Measurements from ENCODE around the gene S100B.

The S100B gene

GRCh38 chr21:46616050-46616449 is 11.2 kb upstream of the S100B start:
- H3K9me3 ChIP-seq (ENCODE audit: control insufficient read depth, insufficient read depth, low read depth, low read length): no peaks in the 10 kb centered on the region
- H3K4me3 ChIP-seq (ENCODE audit: low read depth, low read length): no peak overlapping the region
- H3K27ac ChIP-seq (ENCODE audit: low read depth, low read length): no peak overlapping the region
- H3K4me1 ChIP-seq (ENCODE audit: control insufficient read depth, insufficient read depth, low read length): no peaks in the 10 kb centered on the region
- no peak overlapping the region for H3K9ac ChIP-seq (ENCODE audit: low read length)
- H3K36me3 ChIP-seq (ENCODE audit: control insufficient read depth, insufficient read depth, low read length): no peaks in the 10 kb centered on the region
- no peaks in the 10 kb centered on the region for H3K27me3 ChIP-seq (ENCODE audit: control insufficient read depth, insufficient read depth, low read length)

DNA sequence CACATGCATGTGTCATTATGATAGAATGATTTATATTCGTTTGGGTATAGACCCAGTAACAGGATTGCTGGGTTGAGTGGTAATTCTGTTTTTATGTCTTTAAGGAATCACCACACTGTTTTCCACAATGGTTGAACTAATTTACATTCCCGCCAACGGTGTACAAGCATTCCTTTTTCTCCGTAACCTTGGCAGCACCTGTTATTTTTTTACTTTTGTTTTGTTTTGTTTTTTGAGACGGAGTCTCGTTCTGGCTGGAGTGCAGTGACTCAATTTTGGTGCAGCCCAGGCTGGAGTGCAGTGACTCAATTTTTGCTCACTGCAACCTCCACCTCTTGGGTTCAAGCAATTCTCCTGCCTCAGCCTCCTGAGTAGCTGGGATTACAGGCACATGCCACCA is 8.5 kb upstream of the S100B start:
- Histone ChIP-seq H3K27me3 (ENCODE audit: control insufficient read depth, insufficient read depth, low read length) (no peaks in the 10 kb centered on the region), H3K9ac (ENCODE audit: low read length) (no peak overlapping the region), H3K27ac (ENCODE audit: low read depth, low read length) (no peak overlapping the region), H3K4me3 (ENCODE audit: low read depth, low read length) (no peak overlapping the region), H3K4me1 (ENCODE audit: control insufficient read depth, insufficient read depth, low read length) (no peaks in the 10 kb centered on the region), H3K36me3 (ENCODE audit: control insufficient read depth, insufficient read depth, low read length) (no peaks in the 10 kb centered on the region), H3K9me3 (ENCODE audit: control insufficient read depth, insufficient read depth, low read depth, low read length) (peaks cover 6% of the 10 kb centered on the region)

- H3K36me3 ChIP-seq (ENCODE audit: control insufficient read depth, insufficient read depth, low read length): no peaks in the 10 kb centered on the region
- 0 out of 2 replicates have a peak, but pooled peaks cover 5% of the 10 kb centered on the region for H3K4me1 ChIP-seq (ENCODE audit: control insufficient read depth, insufficient read depth, low read length)
- H3K27me3 ChIP-seq (ENCODE audit: control insufficient read depth, insufficient read depth, low read length): no peaks in the 10 kb centered on the region
- H3K4me3 ChIP-seq (ENCODE audit: low read depth, low read length): no peak overlapping the region
- H3K9ac ChIP-seq (ENCODE audit: low read length): no peak overlapping the region
- no peak overlapping the region for H3K27ac ChIP-seq (ENCODE audit: low read depth, low read length)
- H3K9me3 ChIP-seq (ENCODE audit: control insufficient read depth, insufficient read depth, low read depth, low read length): peaks cover 6% of the 10 kb centered on the region
Observed at GRCh38 chr21:46610018-46610701, 5.3 kb upstream of the S100B start.

DNA sequence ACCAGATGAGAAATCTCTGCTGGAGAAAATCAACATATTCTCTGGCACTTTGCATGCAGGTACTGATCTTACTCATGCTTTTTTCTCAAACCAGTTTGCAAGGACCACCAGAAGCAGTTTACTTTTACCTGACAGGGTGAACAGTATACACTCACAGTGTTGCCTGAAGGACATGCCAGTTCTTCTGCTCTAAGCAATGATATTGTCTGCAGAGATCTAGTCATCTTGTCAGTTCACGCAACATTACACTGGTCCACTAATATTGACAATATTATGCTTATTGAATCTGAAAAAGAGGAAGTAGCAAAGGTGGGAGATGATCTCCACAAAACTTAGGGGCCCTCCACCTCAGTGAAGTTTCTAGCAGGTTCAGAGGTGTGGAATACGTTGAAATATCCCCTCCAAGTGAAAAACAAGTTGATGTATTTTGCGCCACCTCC is 3.8 kb upstream of the S100B start:
- Histone ChIP-seq H3K27ac (ENCODE audit: low read depth, low read length) (no peak overlapping the region), H3K4me3 (ENCODE audit: low read depth, low read length) (no peak overlapping the region), H3K9me3 (ENCODE audit: control insufficient read depth, insufficient read depth, low read depth, low read length) (peaks cover 6% of the 10 kb centered on the region), H3K27me3 (ENCODE audit: control insufficient read depth, insufficient read depth, low read length) (no peaks in the 10 kb centered on the region), H3K36me3 (ENCODE audit: control insufficient read depth, insufficient read depth, low read length) (no peaks in the 10 kb centered on the region), H3K9ac (ENCODE audit: low read length) (no peak overlapping the region), H3K4me1 (ENCODE audit: control insufficient read depth, insufficient read depth, low read length) (peaks cover 10% of the 10 kb centered on the region; the same call in 1 of the 2 replicates)

DNA sequence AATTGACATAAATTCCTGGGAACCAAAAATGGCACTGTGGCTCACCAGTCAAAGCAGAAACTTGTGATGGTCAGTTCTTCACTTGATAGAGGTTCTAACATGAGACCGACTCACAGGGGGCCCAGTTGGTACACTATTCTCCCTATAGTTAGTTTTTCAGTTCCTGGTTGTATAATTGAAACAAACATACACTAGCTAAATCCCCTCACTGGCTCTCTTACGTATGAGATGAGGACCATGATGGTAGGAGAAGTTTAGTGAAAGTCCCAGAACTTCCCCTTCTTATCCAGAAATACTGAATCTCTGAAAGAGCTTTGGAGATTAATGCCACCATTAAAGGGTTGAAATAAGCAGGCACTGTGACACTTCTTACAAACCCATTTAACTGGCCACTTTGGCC is 2.8 kb upstream of the S100B start:
- H3K9ac ChIP-seq (ENCODE audit: low read length): no peak overlapping the region

GRCh38 chr21:46606427-46606813 is 1.5 kb upstream of the S100B start:
- H3K4me1 ChIP-seq (ENCODE audit: control insufficient read depth, insufficient read depth, low read length): peaks cover 10% of the 10 kb centered on the region; the same call in 1 of the 2 replicates
- H3K4me3 ChIP-seq (ENCODE audit: low read depth, low read length): no peak overlapping the region
- no peak overlapping the region for H3K27ac ChIP-seq (ENCODE audit: low read depth, low read length)
- no peaks in the 10 kb centered on the region for H3K36me3 ChIP-seq (ENCODE audit: control insufficient read depth, insufficient read depth, low read length)
- H3K27me3 ChIP-seq (ENCODE audit: control insufficient read depth, insufficient read depth, low read length): no peaks in the 10 kb centered on the region
- H3K9ac ChIP-seq (ENCODE audit: low read length): no peak overlapping the region
- peaks cover 6% of the 10 kb centered on the region for H3K9me3 ChIP-seq (ENCODE audit: control insufficient read depth, insufficient read depth, low read depth, low read length)

More for the DNA sequence above, 2.8 kb upstream of the S100B start:
- Histone ChIP-seq H3K9me3 (ENCODE audit: control insufficient read depth, insufficient read depth, low read depth, low read length) (peaks cover 6% of the 10 kb centered on the region), H3K36me3 (ENCODE audit: control insufficient read depth, insufficient read depth, low read length) (no peaks in the 10 kb centered on the region), H3K27ac (ENCODE audit: low read depth, low read length) (no peak overlapping the region), H3K4me3 (ENCODE audit: low read depth, low read length) (no peak overlapping the region), H3K4me1 (ENCODE audit: control insufficient read depth, insufficient read depth, low read length) (peaks cover 10% of the 10 kb centered on the region; the same call in 1 of the 2 replicates), H3K27me3 (ENCODE audit: control insufficient read depth, insufficient read depth, low read length) (no peaks in the 10 kb centered on the region)

- H3K4me1 ChIP-seq (ENCODE audit: control insufficient read depth, insufficient read depth, low read length): peaks cover 10% of the 10 kb centered on the region; the same call in 1 of the 2 replicates
- H3K36me3 ChIP-seq (ENCODE audit: control insufficient read depth, insufficient read depth, low read length): no peaks in the 10 kb centered on the region
- no peak overlapping the region for H3K27ac ChIP-seq (ENCODE audit: low read depth, low read length)
- H3K27me3 ChIP-seq (ENCODE audit: control insufficient read depth, insufficient read depth, low read length): no peaks in the 10 kb centered on the region
- H3K9ac ChIP-seq (ENCODE audit: low read length): no peak overlapping the region
- no peak overlapping the region for H3K4me3 ChIP-seq (ENCODE audit: low read depth, low read length)
- peaks cover 6% of the 10 kb centered on the region for H3K9me3 ChIP-seq (ENCODE audit: control insufficient read depth, insufficient read depth, low read depth, low read length)
Observed at GRCh38 chr21:46605767-46606426, 1.0 kb upstream of the S100B start.

DNA sequence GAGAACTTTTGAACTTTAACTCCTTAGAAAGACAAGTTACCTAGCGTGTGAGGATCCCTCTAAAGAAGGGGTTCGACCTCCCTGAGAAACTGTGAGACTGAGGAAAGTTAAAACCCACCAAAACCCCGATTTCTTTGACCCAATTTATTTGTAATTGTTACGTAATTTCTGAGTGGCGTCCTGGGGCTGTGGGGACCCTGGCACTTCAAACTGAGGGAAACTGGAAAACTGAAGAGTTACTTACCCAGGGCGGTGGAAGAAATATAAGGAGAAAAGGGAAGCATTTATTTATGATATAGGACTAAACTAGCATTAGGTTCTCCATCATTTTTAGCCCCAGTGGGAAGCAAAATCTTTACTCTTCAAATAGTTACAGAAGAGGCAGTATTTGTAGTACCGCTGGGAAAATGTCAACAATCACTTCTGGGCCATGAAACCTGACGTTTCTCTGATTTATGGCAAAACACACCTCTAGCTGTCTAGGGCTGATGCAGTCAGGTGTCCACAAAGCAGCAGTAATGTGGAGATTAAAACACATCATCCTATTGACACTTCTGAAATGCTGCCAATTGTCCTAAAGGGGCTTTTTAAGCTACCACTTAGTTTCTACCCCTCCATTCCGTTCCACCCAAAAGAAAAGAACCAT is 430 bp downstream of the S100B start:
- Histone ChIP-seq H3K27me3 (ENCODE audit: control insufficient read depth, insufficient read depth, low read length) (no peaks in the 10 kb centered on the region), H3K9ac (ENCODE audit: low read length) (no peak overlapping the region), H3K4me1 (ENCODE audit: control insufficient read depth, insufficient read depth, low read length) (peaks cover 10% of the 10 kb centered on the region; the same call in 1 of the 2 replicates), H3K36me3 (ENCODE audit: control insufficient read depth, insufficient read depth, low read length) (no peaks in the 10 kb centered on the region), H3K4me3 (ENCODE audit: low read depth, low read length) (no peak overlapping the region), H3K9me3 (ENCODE audit: control insufficient read depth, insufficient read depth, low read depth, low read length) (no peaks in the 10 kb centered on the region), H3K27ac (ENCODE audit: low read depth, low read length) (no peak overlapping the region)

DNA sequence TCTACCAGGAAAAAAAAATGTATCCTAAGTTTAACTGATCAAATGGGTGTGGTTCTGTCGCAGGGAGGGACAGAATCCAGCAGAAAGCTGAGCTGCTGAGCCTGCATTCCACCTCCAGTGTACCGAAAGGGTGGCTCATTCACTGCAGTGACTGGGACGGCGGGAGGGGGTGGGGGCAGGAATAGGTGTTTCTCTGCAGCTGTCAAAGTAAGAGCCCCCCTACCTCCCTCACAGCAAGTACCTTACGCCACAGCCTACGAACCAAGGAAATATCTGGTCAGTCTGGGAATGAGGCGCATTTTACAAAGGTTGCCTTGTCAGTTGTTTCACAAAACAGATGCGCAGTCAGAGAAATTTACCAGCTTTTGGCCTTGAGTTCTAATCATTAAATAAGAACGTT is 1.7 kb downstream of the S100B start:
- H3K27me3 ChIP-seq (ENCODE audit: control insufficient read depth, insufficient read depth, low read length): no peaks in the 10 kb centered on the region
- H3K9ac ChIP-seq (ENCODE audit: low read length): no peak overlapping the region
- H3K27ac ChIP-seq (ENCODE audit: low read depth, low read length): no peak overlapping the region
- no peaks in the 10 kb centered on the region for H3K36me3 ChIP-seq (ENCODE audit: control insufficient read depth, insufficient read depth, low read length)
- no peaks in the 10 kb centered on the region for H3K9me3 ChIP-seq (ENCODE audit: control insufficient read depth, insufficient read depth, low read depth, low read length)
- H3K4me3 ChIP-seq (ENCODE audit: low read depth, low read length): no peak overlapping the region
- H3K4me1 ChIP-seq (ENCODE audit: control insufficient read depth, insufficient read depth, low read length): peaks cover 15% of the 10 kb centered on the region; the same call in 1 of the 2 replicates

DNA sequence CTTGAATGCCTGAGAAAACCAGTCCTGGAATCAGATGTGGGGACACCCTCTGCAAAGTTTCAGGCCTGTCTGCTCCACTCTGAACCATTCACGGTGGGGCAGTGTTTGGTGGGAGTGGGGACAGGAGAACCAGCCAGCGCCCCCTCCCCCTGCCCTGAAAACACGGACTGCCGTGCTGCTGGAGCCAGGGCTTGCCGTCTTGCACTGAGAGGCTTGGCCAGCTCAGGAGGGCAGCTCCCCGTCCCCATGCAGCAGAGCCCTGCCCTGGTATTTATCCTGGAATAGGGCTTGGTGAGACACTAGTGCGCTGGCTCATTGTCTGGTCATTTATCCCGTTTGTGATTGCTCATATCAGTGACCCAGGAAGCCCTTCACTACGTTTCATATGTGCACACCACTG is 3.9 kb downstream of the S100B start:
- no peak overlapping the region for H3K27ac ChIP-seq (ENCODE audit: low read depth, low read length)
- no peaks in the 10 kb centered on the region for H3K36me3 ChIP-seq (ENCODE audit: control insufficient read depth, insufficient read depth, low read length)
- no peaks in the 10 kb centered on the region for H3K27me3 ChIP-seq (ENCODE audit: control insufficient read depth, insufficient read depth, low read length)
- H3K4me3 ChIP-seq (ENCODE audit: low read depth, low read length): no peak overlapping the region
- H3K9ac ChIP-seq (ENCODE audit: low read length): no peak overlapping the region
- peaks cover 3% of the 10 kb centered on the region; the same call in 1 of the 2 replicates for H3K9me3 ChIP-seq (ENCODE audit: control insufficient read depth, insufficient read depth, low read depth, low read length)
- H3K4me1 ChIP-seq (ENCODE audit: control insufficient read depth, insufficient read depth, low read length): peaks cover 15% of the 10 kb centered on the region; the same call in 1 of the 2 replicates

DNA sequence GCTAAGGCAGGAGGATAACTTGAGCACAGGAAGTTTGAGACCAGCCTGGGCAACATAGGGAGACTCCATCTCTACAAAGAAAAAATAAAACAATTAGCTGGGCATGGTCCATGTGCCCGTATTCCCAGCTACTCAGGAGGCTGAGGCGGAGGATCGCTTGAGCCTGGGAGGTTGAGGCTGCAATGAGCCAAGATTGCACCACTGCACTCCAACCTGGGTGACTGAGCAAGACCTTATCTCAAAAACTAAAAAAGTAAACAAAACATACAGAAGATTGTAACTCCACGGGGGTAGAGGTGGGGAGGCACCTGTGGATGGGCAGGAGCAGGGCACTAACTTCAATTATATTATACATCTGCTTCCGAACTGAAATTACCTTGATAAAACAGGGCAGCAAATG is 4.6 kb downstream of the S100B start:
- no peak overlapping the region for H3K4me3 ChIP-seq (ENCODE audit: low read depth, low read length)
- peaks cover 11% of the 10 kb centered on the region; the same call in 1 of the 2 replicates for H3K4me1 ChIP-seq (ENCODE audit: control insufficient read depth, insufficient read depth, low read length)
- H3K27ac ChIP-seq (ENCODE audit: low read depth, low read length): no peak overlapping the region
- H3K9me3 ChIP-seq (ENCODE audit: control insufficient read depth, insufficient read depth, low read depth, low read length): peaks cover 6% of the 10 kb centered on the region; the same call in 1 of the 2 replicates
- no peak overlapping the region for H3K9ac ChIP-seq (ENCODE audit: low read length)
- H3K36me3 ChIP-seq (ENCODE audit: control insufficient read depth, insufficient read depth, low read length): no peaks in the 10 kb centered on the region
- H3K27me3 ChIP-seq (ENCODE audit: control insufficient read depth, insufficient read depth, low read length): no peaks in the 10 kb centered on the region

All from HUES6 (cell line).